OCI-LY3 (cell line): ENCODE data around the gene CC2D2A.

Experiments used
- H2AFZ ChIP-seq: fragments of 200-600, 300-600 bp; shearing (Covaris generic); 2 replicates; pipeline ENCODE4 v1.6.0; 2014; ENCODE audit warnings: antibody characterized with exemption, low read depth, low read length
- H3K27ac ChIP-seq: fragments of 200-600, 300-600 bp; sonication (generic); 2 replicates; pipeline ENCODE4 v1.5.1; 2014; ENCODE audit warnings: mild to moderate bottlenecking, low read length, moderate library complexity, mixed read lengths
- H3K27me3 ChIP-seq: fragments of 200-600, 300-600 bp; sonication (generic); 2 replicates; pipeline ENCODE4 v1.6.1; 2014; ENCODE audit warnings: low read depth, low read length, mixed read lengths
- H3K36me3 ChIP-seq: fragments of 200-600, 300-600 bp; sonication (generic); replicated peaks from 2 replicates; pipeline ENCODE3; 2014; ENCODE audit warnings: low read depth, low read length, mixed read lengths
- H3K4me1 ChIP-seq: fragments of 300-600, 200-600 bp; sonication (generic); 2 replicates; pipeline ENCODE4 v1.6.1; 2014; ENCODE audit warnings: low read length, mixed read lengths
- H3K4me2 ChIP-seq: fragments of 200-600, 300-600 bp; sonication (generic); 2 replicates; pipeline ENCODE4 v1.6.1; 2014; ENCODE audit warnings: low read length, mixed read lengths
- H3K4me3 ChIP-seq: fragments of 300-600, 200-600 bp; sonication (generic); 2 replicates; pipeline ENCODE4 v1.5.1; 2014; ENCODE audit warnings: antibody characterized with exemption, mild to moderate bottlenecking, low read length, moderate library complexity
- H3K79me2 ChIP-seq: fragments of 300-600, 200-600 bp; shearing (Covaris generic); 2 replicates; pipeline ENCODE4 v1.6.1; 2014; ENCODE audit warnings: mild to moderate bottlenecking, low read length, mixed read lengths
- H3K9ac ChIP-seq: fragments of 300-600, 200-600 bp; shearing (Covaris generic); 2 replicates; pipeline ENCODE4 v1.6.0; 2014; ENCODE audit warnings: mild to moderate bottlenecking, low read length, moderate library complexity
- H3K9me3 ChIP-seq: fragments of 200-600, 300-600 bp; shearing (Covaris generic); 2 replicates; pipeline ENCODE4 v1.6.1; 2014; ENCODE audit warnings: low read length, mixed read lengths; ENCODE audit not compliant: insufficient read depth
- H4K20me1 ChIP-seq: fragments of 200-600, 300-600 bp; sonication (generic); 2 replicates; pipeline ENCODE4 v1.6.1; 2016; ENCODE audit warnings: low read length, mixed read lengths; ENCODE audit not compliant: insufficient read depth
- EZH2phosphoT487 ChIP-seq: fragments of 200-600 bp; shearing (Covaris generic); IDR thresholded peaks from 2 replicates; pipeline ENCODE4 v1.6.1; 2018; ENCODE audit warnings: antibody characterized with exemption, mixed run types, low read depth
- TF ChIP-seq, protein P1 (sequence below): fragments of 200-600, 300-600 bp; sonication (generic); IDR thresholded peaks from 2 replicates; pipeline ENCODE4 v1.5.1; 2014; ENCODE audit warnings: antibody characterized with exemption, low read length, low read depth

Gene CC2D2A

DNA sequence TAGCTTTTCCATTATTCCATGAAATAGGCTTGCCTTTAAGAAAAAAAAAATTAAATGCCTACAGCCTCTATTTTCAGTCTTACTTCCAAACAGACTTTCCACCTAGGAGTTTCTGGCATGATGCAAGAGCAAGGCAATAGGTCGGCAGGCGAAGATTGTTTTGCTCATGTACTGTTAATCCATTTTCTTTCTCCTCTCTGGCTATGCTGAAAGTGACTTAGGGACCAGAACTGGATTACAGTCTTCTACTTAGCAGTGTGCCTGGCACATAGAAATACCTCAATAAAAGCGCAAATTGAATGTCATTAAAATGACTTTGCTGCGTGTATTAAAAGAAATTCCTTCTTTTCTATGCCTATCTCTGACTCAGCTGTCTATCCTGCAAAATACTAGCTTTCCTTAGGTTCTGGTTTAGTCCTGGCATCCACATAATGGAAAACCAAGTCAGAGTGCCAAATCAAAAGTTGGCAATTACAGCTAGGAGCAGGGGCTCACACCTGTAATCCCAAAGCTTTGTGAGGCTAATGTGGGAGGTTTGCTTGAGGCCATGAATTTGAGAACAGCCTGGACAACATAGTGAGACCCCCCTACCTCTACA lies 51.9 kb downstream of the CC2D2A start:
- Histone ChIP-seq H3K4me1 (no peaks in the 10 kb centered on the region), H3K4me2 (no peak overlapping the region), H3K4me3 (no peak overlapping the region), H4K20me1 (no peaks in the 10 kb centered on the region), H2AFZ (no peak overlapping the region), H3K36me3 (no peaks in the 10 kb centered on the region), H3K27ac (no peak overlapping the region), H3K79me2 (no peaks in the 10 kb centered on the region), H3K9me3 (no peaks in the 10 kb centered on the region), H3K9ac (no peak overlapping the region), H3K27me3 (no peaks in the 10 kb centered on the region)
- TF ChIP-seq, protein P1, sequence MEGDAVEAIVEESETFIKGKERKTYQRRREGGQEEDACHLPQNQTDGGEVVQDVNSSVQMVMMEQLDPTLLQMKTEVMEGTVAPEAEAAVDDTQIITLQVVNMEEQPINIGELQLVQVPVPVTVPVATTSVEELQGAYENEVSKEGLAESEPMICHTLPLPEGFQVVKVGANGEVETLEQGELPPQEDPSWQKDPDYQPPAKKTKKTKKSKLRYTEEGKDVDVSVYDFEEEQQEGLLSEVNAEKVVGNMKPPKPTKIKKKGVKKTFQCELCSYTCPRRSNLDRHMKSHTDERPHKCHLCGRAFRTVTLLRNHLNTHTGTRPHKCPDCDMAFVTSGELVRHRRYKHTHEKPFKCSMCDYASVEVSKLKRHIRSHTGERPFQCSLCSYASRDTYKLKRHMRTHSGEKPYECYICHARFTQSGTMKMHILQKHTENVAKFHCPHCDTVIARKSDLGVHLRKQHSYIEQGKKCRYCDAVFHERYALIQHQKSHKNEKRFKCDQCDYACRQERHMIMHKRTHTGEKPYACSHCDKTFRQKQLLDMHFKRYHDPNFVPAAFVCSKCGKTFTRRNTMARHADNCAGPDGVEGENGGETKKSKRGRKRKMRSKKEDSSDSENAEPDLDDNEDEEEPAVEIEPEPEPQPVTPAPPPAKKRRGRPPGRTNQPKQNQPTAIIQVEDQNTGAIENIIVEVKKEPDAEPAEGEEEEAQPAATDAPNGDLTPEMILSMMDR: no peak
- TF ChIP-seq EZH2phosphoT487: no peak

DNA sequence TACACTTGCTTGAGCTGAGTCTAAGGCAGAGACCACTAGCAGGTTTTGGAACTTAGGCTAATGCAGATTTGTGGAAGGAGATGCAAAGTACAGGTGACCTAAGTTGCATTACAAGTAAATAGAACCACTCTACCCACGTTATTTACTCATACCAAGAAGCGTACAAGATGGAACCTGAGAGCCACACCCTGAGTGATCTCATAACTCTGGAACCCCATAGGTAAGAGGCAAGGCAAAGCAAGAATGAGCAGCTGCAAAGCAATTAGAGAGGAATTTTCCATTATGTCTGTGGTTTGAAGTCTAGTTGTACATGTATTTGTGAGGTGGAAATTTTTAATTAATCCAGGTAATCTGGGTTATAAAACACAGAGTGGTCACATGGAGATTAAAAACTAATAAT lies 55.4 kb downstream of the CC2D2A start:
- H3K4me1 ChIP-seq: no peaks in the 10 kb centered on the region
- no peak overlapping the region for H3K4me2 ChIP-seq
- H4K20me1 ChIP-seq: no peaks in the 10 kb centered on the region
- no peak overlapping the region for H2AFZ ChIP-seq
- H3K27me3 ChIP-seq: no peaks in the 10 kb centered on the region
- no peaks in the 10 kb centered on the region for H3K79me2 ChIP-seq
- no peak overlapping the region for H3K9ac ChIP-seq
- no peaks in the 10 kb centered on the region for H3K9me3 ChIP-seq
- H3K27ac ChIP-seq: no peak overlapping the region
- no peaks in the 10 kb centered on the region for H3K36me3 ChIP-seq
- no peak for TF ChIP-seq EZH2phosphoT487
- TF ChIP-seq, protein P1: no peak
- no peak overlapping the region for H3K4me3 ChIP-seq

DNA sequence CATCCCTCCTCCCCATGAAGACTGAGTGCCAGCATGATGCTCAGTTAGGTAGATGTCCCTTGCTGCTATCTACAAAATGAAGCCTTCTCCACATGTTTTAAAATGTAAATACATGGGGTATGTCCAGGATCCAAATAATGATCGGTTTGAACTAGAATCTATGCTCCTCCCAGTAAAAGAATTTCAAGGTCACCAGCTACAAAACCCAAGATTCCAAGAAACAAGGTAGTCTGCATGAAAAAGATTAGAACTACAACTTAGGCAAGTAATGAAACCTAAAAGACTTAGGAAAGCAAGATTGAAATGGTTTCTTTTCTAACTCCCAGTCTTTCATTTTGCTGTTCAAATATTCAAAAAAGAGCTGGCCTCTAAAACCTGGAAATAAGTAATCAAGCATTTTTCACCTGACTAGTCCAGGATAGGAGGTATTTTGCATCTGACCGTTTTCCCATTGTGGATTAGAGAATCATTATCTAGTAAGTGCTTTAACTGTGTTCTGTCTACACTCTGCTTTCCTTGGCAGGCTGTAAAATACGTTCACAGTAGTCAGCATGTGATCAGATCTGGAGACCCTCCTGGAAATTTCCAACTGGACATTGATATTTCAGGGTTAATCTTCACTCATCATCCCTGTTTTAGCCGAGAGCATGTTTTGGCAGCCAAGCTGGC lies 57.4 kb downstream of the CC2D2A start:
- no peaks in the 10 kb centered on the region for H4K20me1 ChIP-seq

DNA sequence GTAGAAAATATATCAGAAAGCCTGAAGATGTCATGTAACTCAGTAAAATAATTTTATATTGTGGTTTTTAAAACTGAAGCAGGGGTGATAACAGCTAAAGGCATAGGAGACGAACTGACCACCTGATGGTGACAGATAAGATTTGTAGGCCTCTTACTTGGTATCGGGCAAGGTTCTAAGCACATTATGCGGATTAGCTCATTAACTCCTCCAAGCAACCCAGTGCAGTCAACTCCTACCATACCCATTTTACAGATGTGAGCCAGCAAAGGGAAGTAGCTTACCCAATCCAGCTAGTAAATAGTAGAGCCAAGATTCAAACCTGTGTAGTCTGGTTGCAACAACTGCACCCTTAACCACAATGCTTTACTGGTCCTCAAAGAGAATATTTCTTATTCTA lies 62.1 kb downstream of the CC2D2A start:
- Histone ChIP-seq H3K27me3 (no peaks in the 10 kb centered on the region), H3K4me3 (no peak overlapping the region), H3K9ac (no peak overlapping the region), H3K4me2 (no peak overlapping the region), H3K27ac (no peak overlapping the region), H3K9me3 (no peaks in the 10 kb centered on the region), H3K79me2 (no peaks in the 10 kb centered on the region), H3K4me1 (no peaks in the 10 kb centered on the region), H3K36me3 (no peaks in the 10 kb centered on the region), H4K20me1 (no peaks in the 10 kb centered on the region), H2AFZ (no peak overlapping the region)
- no peak for TF ChIP-seq EZH2phosphoT487
- TF ChIP-seq, protein P1: no peak

More for the DNA sequence above, 57.4 kb downstream of the CC2D2A start:
- Histone ChIP-seq H3K9me3 (no peaks in the 10 kb centered on the region), H3K27ac (no peak overlapping the region), H3K4me2 (no peak overlapping the region), H3K36me3 (no peaks in the 10 kb centered on the region), H3K9ac (no peak overlapping the region), H3K4me3 (no peak overlapping the region), H3K79me2 (no peaks in the 10 kb centered on the region), H2AFZ (no peak overlapping the region), H3K4me1 (no peaks in the 10 kb centered on the region), H3K27me3 (no peaks in the 10 kb centered on the region)
- TF ChIP-seq, protein P1: no peak
- TF ChIP-seq EZH2phosphoT487: no peak
